K562 (cell line): ENCODE measurements around the gene TBXAS1. TPM values are rescaled to one million over a fixed set of nuclear protein-coding genes. Genes with fewer than 3 reads are reported as not detected.

Source experiments
- ATAC-seq: fragments of 200-7000 bp; cut with Tn5 transposase; 3 replicates; pipeline ENCODE4 v1.9.1; 2020; ENCODE audit warnings: moderate library complexity
- BruUV-seq: library from RNA; stranded (reverse); fragments of 400-500 nt; replicated peaks from 2 replicates; lab custom pipeline; 2021; lab: Mats Ljungman, UMichigan
- CTCF ChIA-PET: fragments of 300-600 bp; formaldehyde crosslinking; extraction: SDS; loops from one replicate; lab custom pipeline; 2021; ENCODE audit warnings: low intra/inter-chr PET ratio; lab: Yijun Ruan, JAX
- POLR2A ChIA-PET: fragments of 300-600, 350-650 bp; sonication (Branson Sonifier 250); formaldehyde crosslinking; extraction: SDS; loops from one replicate; lab custom pipeline; 2021; ENCODE audit warnings: antibody characterized with exemption, inconsistent platforms; lab: Yijun Ruan, JAX
- DNase-seq, 4 experiments: peaks; one replicate each; pipeline versions ENCODE4 v3.0.0 to v3.0.0-alpha.2; 2011 to 2018; ENCODE audit warnings: low spot score in 3 of 4, mixed read lengths in 3 of 4; ENCODE audit errors: extremely low read depth in 1 of 4
- FAIRE-seq: peaks from 2 replicates; lab custom pipeline; 2011; peaks lifted over from hg19 to GRCh38; lab: Jason Lieb, UNC
- H2AFZ ChIP-seq: 2 replicates; pipeline ENCODE4 v1.6.0; 2011; ENCODE audit warnings: low read depth, low read length, control low read depth, inconsistent platforms
- H3K27ac ChIP-seq: fragments of 200-600 bp; 3 replicates; pipeline ENCODE4 v1.8.0; 2011; ENCODE audit warnings: low read depth, mild to moderate bottlenecking, control low read depth, inconsistent platforms, low read length, moderate library complexity, mixed read lengths; ENCODE audit errors: extremely low read depth
- H3K27me3 ChIP-seq, 2 experiments: fragments of 300-600 bp in 1 of 2; 2 replicates in 1 of 2; 3 replicates in 1 of 2; pipeline versions ENCODE4 v1.6.0 to v1.8.0; 2011; ENCODE audit warnings: inconsistent platforms in 2 of 2, low read length in 2 of 2, mild to moderate bottlenecking in 1 of 2, mixed read lengths in 1 of 2, moderate library complexity in 1 of 2; ENCODE audit not compliant: control insufficient read depth in 2 of 2, insufficient read depth in 2 of 2
- H3K36me3 ChIP-seq: fragments of 300-600 bp; 3 replicates; pipeline ENCODE4 v1.8.0; 2011; ENCODE audit warnings: mild to moderate bottlenecking, low read length, inconsistent platforms; ENCODE audit not compliant: control insufficient read depth, insufficient read depth
- H3K4me1 ChIP-seq, 2 experiments: fragments of 200-600 bp in 1 of 2; replicated peaks in 1 of 2; 2 replicates in 1 of 2; 3 replicates in 1 of 2; pipeline versions ENCODE4 v1.5.1 to v1.8.0; 2011; ENCODE audit warnings: inconsistent platforms in 2 of 2, low read length in 2 of 2, mild to moderate bottlenecking in 1 of 2, mixed read lengths in 1 of 2, moderate library complexity in 1 of 2; ENCODE audit not compliant: control insufficient read depth in 2 of 2, insufficient read depth in 2 of 2
- H3K4me2 ChIP-seq: 2 replicates; pipeline ENCODE4 v1.6.1; 2011; ENCODE audit warnings: low read length, control low read depth, inconsistent platforms, mixed read lengths; ENCODE audit not compliant: insufficient read depth
- H3K4me3 ChIP-seq: fragments of 200-600 bp; sonication (generic), shearing (Covaris generic); 2 replicates; pipeline ENCODE4 v1.5.1; 2016; ENCODE audit warnings: control low read depth, inconsistent platforms
- H3K79me2 ChIP-seq: fragments of 200-600 bp; 3 replicates; pipeline ENCODE4 v1.8.0; 2011; ENCODE audit warnings: low read length, inconsistent platforms; ENCODE audit not compliant: control insufficient read depth, insufficient read depth
- H3K9ac ChIP-seq, 2 experiments: 2 replicates each; pipeline versions ENCODE4 v1.6.0 to v1.6.1; 2011; ENCODE audit warnings: low read depth in 2 of 2, low read length in 2 of 2, control low read depth in 1 of 2, inconsistent platforms in 1 of 2, mild to moderate bottlenecking in 1 of 2, mixed read lengths in 1 of 2; ENCODE audit not compliant: insufficient read depth in 1 of 2
- H3K9me1 ChIP-seq: one replicate; pipeline ENCODE4 v1.6.0; 2011; ENCODE audit warnings: inconsistent platforms, mild to moderate bottlenecking, low read length, moderate library complexity; ENCODE audit not compliant: control insufficient read depth, insufficient read depth
- H3K9me3 ChIP-seq: replicated peaks from 2 replicates; pipeline ENCODE4 v1.5.1; 2011; ENCODE audit warnings: low read depth, low read length, inconsistent platforms; ENCODE audit not compliant: control insufficient read depth, insufficient read depth
- H4K20me1 ChIP-seq: replicated peaks from 2 replicates; pipeline ENCODE4 v1.6.1; 2011; ENCODE audit warnings: low read length, inconsistent platforms, mixed read lengths; ENCODE audit not compliant: control insufficient read depth, insufficient read depth
- CREB3L1 ChIP-seq: fragments of 450-650 bp; IDR thresholded peaks from 2 replicates; pipeline ENCODE4 v1.6.1; 2014; ENCODE audit warnings: low read depth, mild to moderate bottlenecking, moderate library complexity, borderline replicate concordance
- CTCFL ChIP-seq: IDR thresholded peaks from 2 replicates; pipeline ENCODE4 v1.6.1; 2011; ENCODE audit warnings: borderline replicate concordance, low read depth, mild to moderate bottlenecking, moderate library complexity, low read length; ENCODE audit not compliant: insufficient read depth, poor library complexity, severe bottlenecking
- FOXP1 ChIP-seq: sonication (generic); formaldehyde crosslinking; IDR thresholded peaks from 2 replicates; pipeline ENCODE4 v1.8.0; 2022; ENCODE audit warnings: mild to moderate bottlenecking, missing genetic modification reagents
- HBP1 ChIP-seq: fragments of 450-650 bp; formaldehyde crosslinking; IDR thresholded peaks from 2 replicates; pipeline ENCODE4 v1.4.0; 2022; ENCODE audit warnings: missing genetic modification characterization
- HINFP ChIP-seq: fragments of 450-650 bp; conservative IDR thresholded peaks from 2 replicates; pipeline ENCODE4 v1.6.1; 2016; ENCODE audit warnings: missing genetic modification characterization, low read depth, mild to moderate bottlenecking, control low read depth, missing compliant biosample characterization
- KDM1A ChIP-seq, 2 experiments: fragments of 450-650 bp; IDR thresholded peaks; 2 replicates each; pipeline ENCODE4 v1.6.1; 2016; ENCODE audit warnings: mild to moderate bottlenecking in 2 of 2
- KLF10 ChIP-seq: fragments of 250-450 bp; sonication (Bioruptor Pico); IDR thresholded peaks from 2 replicates; pipeline ENCODE4 v1.6.1; 2021; ENCODE audit warnings: matching md5 sums
- MEF2A ChIP-seq: IDR thresholded peaks from 2 replicates; pipeline ENCODE4 v1.6.1; 2011; ENCODE audit warnings: low read depth, mild to moderate bottlenecking, low read length, moderate library complexity; ENCODE audit not compliant: control insufficient read depth
- NFRKB ChIP-seq: fragments of 450-650 bp; IDR thresholded peaks from 2 replicates; pipeline ENCODE4 v1.6.1; 2016; ENCODE audit warnings: low read depth
- PYGO2 ChIP-seq: fragments of 450-650 bp; IDR thresholded peaks from 2 replicates; pipeline ENCODE4 v1.6.1; 2016; ENCODE audit warnings: mild to moderate bottlenecking, missing genetic modification characterization, moderate library complexity, missing compliant biosample characterization
- RBM34 ChIP-seq: fragments of 200-400 bp; formaldehyde crosslinking; IDR thresholded peaks from 2 replicates; pipeline ENCODE4 v1.6.1; 2018; ENCODE audit warnings: low read length, borderline replicate concordance; ENCODE audit not compliant: insufficient read depth
- SOX6 ChIP-seq: fragments of 450-650 bp; IDR thresholded peaks from 2 replicates; pipeline ENCODE4 v1.6.1; 2014; ENCODE audit warnings: mild to moderate bottlenecking
- ZNF280B ChIP-seq: fragments of 250-450 bp; sonication (Bioruptor Pico); IDR thresholded peaks from 2 replicates; pipeline ENCODE4 v1.5.1; 2021; ENCODE audit warnings: mild to moderate bottlenecking
- ZNF408 ChIP-seq: fragments of 250-450 bp; sonication (Bioruptor Pico); IDR thresholded peaks from 2 replicates; pipeline ENCODE4 v1.4.0; 2020; ENCODE audit warnings: low read depth, mild to moderate bottlenecking, moderate library complexity
- WGBS: fragments of 100-300 bp; shearing (Covaris generic); methylation state at CpG from one replicate; pipeline ENCODE4 v1.1.6; 2016; ENCODE audit warnings: low coverage, mixed read lengths; ENCODE audit not compliant: insufficient coverage; ENCODE audit errors: missing lambda C conversion rate; 5-methylcytosine and 5-hydroxymethylcytosine counted together
- in situ Hi-C: fragments of 300-500 bp; cut with MboI; formaldehyde crosslinking; loops from 4 replicates; pipeline ENCODE4 v1.15.0; 2018; ENCODE audit warnings: inconsistent platforms, mixed read lengths
- intact Hi-C: fragments of 100-400 bp; cut with micrococcal nuclease; formaldehyde crosslinking; loops from 2 replicates; pipeline ENCODE4 v1.14.2; 2022
- polyA plus RNA-seq, 8 experiments: library from polyadenylated mRNA; depleted of rRNA in 4 of 8; stranded (reverse) in 5 of 8; unstranded in 3 of 8; fragments of >200 nt; fragmentation: Nextera tagmentation in 2 of 8; fragmentation: Illumina TruSeq in 1 of 8; extraction: Ambion mirVana in 2 of 8; extraction: Trizol in 1 of 8; gene quantifications; 2 replicates each; pipeline versions ENCODE4 v1.2.1 to v1.2.3, GENCODE V29; 2011 to 2014; ENCODE audit warnings: inconsistent platforms in 1 of 8, missing spikeins in 1 of 8
- total RNA-seq, 7 experiments: library from RNA; depleted of rRNA in 6 of 7; stranded (reverse); fragments of >200 nt in 6 of 7; fragmentation: Illumina TruSeq in 2 of 7; extraction: Trizol in 2 of 7; gene quantifications; 2 replicates each; pipeline versions ENCODE4 v1.2.1 to v1.2.3, GENCODE V29; 2011 to 2021; ENCODE audit warnings: low replicate concordance in 1 of 7

The TBXAS1 gene
- total and polyA plus RNA-seq, 9 of the 15 experiments (the other 6 are each of a cell fraction or from before 2014, with no cell fraction given), result 1.1 to 8.3 (median 1.9) TPM

GRCh38 chr7:139953229-139953628 lies 124.2 kb downstream of the TBXAS1 start:
- Histone ChIP-seq H3K9me3 (no peaks in the 10 kb centered on the region), H2AFZ (no peak overlapping the region), H3K79me2 (no peaks in the 10 kb centered on the region), H4K20me1 (no peaks in the 10 kb centered on the region), H3K27ac (no peak overlapping the region), H3K27me3 (no peaks in the 10 kb centered on the region), H3K9ac (no peak overlapping the region), H3K4me1 (no peaks in the 10 kb centered on the region), H3K36me3 (0 out of 3 replicates have a peak, but pooled peaks cover 3% of the 10 kb centered on the region), H3K4me3 (no peak overlapping the region), H3K9me1 (no peaks in the 10 kb centered on the region), H3K4me2 (no peak overlapping the region)
- DNase-seq (no peak), FAIRE-seq (no peak), ATAC-seq (no peak)
- CTCF ChIA-PET, result no interaction called here
- no TSS peak for BruUV-seq
- in situ Hi-C loops (no loop called here), intact Hi-C loops (no loop called here)
- POLR2A ChIA-PET, result interaction anchor here (0.7 to 3.4 kb wide), 5 partner anchors 8 to 23 kb away, joined by 4 to 10 read pairs (median 7); no protein-coding TSS in a partner anchor
- WGBS, result 58% methylated on average over 7 of the region's 7 CpGs
- no peak for TF ChIP-seq ZNF280B (CRISPR knock-in tag)
- TF ChIP-seq KLF10 (CRISPR knock-in tag), result no peak
- TF ChIP-seq SOX6, result no peak
- no peak for TF ChIP-seq MEF2A
- TF ChIP-seq NFRKB, result no peak
- no peak for TF ChIP-seq KDM1A (IDR thresholded peaks at IDR 0.05)
- no peak for TF ChIP-seq CREB3L1
- TF ChIP-seq RBM34, result no peak
- no peak for TF ChIP-seq CTCFL
- no peak for TF ChIP-seq PYGO2 (tag)
- TF ChIP-seq HINFP (tag), result no peak
- TF ChIP-seq HBP1, result no peak
- TF ChIP-seq FOXP1 (CRISPR knock-in tag), result no peak
- TF ChIP-seq ZNF408 (CRISPR knock-in tag), result no peak
